ENCODE data around the gene CRYBG2. TPM values are rescaled to one million over a fixed set of nuclear protein-coding genes. Genes with fewer than 3 reads are reported as not detected.

CRYBG2 gene
- polyA plus RNA-seq, 1 donor, result 0.65 TPM

- DNase-seq, result no peak
Measured at GRCh38 chr1:26280333-26281042, 73.4 kb downstream of the CRYBG2 start.

GRCh38 chr1:26279456-26280332 lies 74.2 kb downstream of the CRYBG2 start, which contains the start of gene SH3BGRL3:
SH3BGRL3 (plus strand) TSS chr1:26280086; CDS start chr1:26280156, 70 bp downstream.
- DNase-seq, result peak; percentile 77

- no peak for DNase-seq
Measured at GRCh38 chr1:26278724-26279455, 75.0 kb downstream of the CRYBG2 start.

- DNase-seq, result no peak
Measured at GRCh38 chr1:26278303-26278702, 75.6 kb downstream of the CRYBG2 start.

- DNase-seq, result no peak
Measured at GRCh38 chr1:26277719-26278118, 76.2 kb downstream of the CRYBG2 start.

GRCh38 chr1:26277261-26277661 lies 76.7 kb downstream of the CRYBG2 start:
- DNase-seq, result no peak

- no peak for DNase-seq
Measured at GRCh38 chr1:26276432-26276838, 77.5 kb downstream of the CRYBG2 start.

GRCh38 chr1:26275580-26276431 lies 78.1 kb downstream of the CRYBG2 start:
- peak; percentile 76 for DNase-seq

- no peak for DNase-seq
Measured at GRCh38 chr1:26274801-26275425, 79.0 kb downstream of the CRYBG2 start.

Other genes starting within 250 kb of the CRYBG2 start
- 20.1 TPM for gene PDIK1L, start 242.3 kb downstream of the CRYBG2 start, polyA plus RNA-seq (ENCODE audit: insufficient read length)
- gene FAM110D, start 195.1 kb downstream of the CRYBG2 start, polyA plus RNA-seq (ENCODE audit: insufficient read length), result 0.63 TPM
- not detected for gene C1orf232, start 185.2 kb downstream of the CRYBG2 start, polyA plus RNA-seq (ENCODE audit: insufficient read length)
- gene ZNF593, start 184.2 kb downstream of the CRYBG2 start, polyA plus RNA-seq (ENCODE audit: insufficient read length), result 11.7 TPM
- gene ZNF593OS, start 182.3 kb downstream of the CRYBG2 start, polyA plus RNA-seq (ENCODE audit: insufficient read length), result 1.4 TPM
- 15.4 TPM for gene CNKSR1, start 176.6 kb downstream of the CRYBG2 start, polyA plus RNA-seq (ENCODE audit: insufficient read length)
- 0.18 TPM for gene CATSPER4, start 163.5 kb downstream of the CRYBG2 start, polyA plus RNA-seq (ENCODE audit: insufficient read length)
- gene CEP85, start 119.9 kb downstream of the CRYBG2 start, polyA plus RNA-seq (ENCODE audit: insufficient read length), result 24.9 TPM
- 87.2 TPM for gene SH3BGRL3, start 74.0 kb downstream of the CRYBG2 start, polyA plus RNA-seq (ENCODE audit: insufficient read length)
- 43.2 TPM for gene UBXN11, start 47.5 kb downstream of the CRYBG2 start, polyA plus RNA-seq (ENCODE audit: insufficient read length)
- gene CD52, start 36.2 kb downstream of the CRYBG2 start, polyA plus RNA-seq (ENCODE audit: insufficient read length), result 5.6 TPM
- not detected for gene ZNF683, start 18.6 kb upstream of the CRYBG2 start, polyA plus RNA-seq (ENCODE audit: insufficient read length)
- gene LIN28A, start 56.7 kb upstream of the CRYBG2 start, polyA plus RNA-seq (ENCODE audit: insufficient read length), result 0.15 TPM
- 43.2 TPM for gene DHDDS, start 78.2 kb upstream of the CRYBG2 start, polyA plus RNA-seq (ENCODE audit: insufficient read length)
- 1,264 TPM for gene HMGN2, start 118.3 kb upstream of the CRYBG2 start, polyA plus RNA-seq (ENCODE audit: insufficient read length)
- gene RPS6KA1, start 175.6 kb upstream of the CRYBG2 start, polyA plus RNA-seq (ENCODE audit: insufficient read length), result 22.1 TPM